HG02981 (cell line): Measurements from ENCODE around the gene FNDC3A.

ENCODE experiments used
- ATAC-seq: cut with Tn5 transposase; IDR thresholded peaks from one replicate; pipeline ENCODE4 v1.9.1; 2021; ENCODE audit warnings: mild to moderate bottlenecking, moderate library complexity; ENCODE audit not compliant: unreplicated experiment

Gene FNDC3A

DNA sequence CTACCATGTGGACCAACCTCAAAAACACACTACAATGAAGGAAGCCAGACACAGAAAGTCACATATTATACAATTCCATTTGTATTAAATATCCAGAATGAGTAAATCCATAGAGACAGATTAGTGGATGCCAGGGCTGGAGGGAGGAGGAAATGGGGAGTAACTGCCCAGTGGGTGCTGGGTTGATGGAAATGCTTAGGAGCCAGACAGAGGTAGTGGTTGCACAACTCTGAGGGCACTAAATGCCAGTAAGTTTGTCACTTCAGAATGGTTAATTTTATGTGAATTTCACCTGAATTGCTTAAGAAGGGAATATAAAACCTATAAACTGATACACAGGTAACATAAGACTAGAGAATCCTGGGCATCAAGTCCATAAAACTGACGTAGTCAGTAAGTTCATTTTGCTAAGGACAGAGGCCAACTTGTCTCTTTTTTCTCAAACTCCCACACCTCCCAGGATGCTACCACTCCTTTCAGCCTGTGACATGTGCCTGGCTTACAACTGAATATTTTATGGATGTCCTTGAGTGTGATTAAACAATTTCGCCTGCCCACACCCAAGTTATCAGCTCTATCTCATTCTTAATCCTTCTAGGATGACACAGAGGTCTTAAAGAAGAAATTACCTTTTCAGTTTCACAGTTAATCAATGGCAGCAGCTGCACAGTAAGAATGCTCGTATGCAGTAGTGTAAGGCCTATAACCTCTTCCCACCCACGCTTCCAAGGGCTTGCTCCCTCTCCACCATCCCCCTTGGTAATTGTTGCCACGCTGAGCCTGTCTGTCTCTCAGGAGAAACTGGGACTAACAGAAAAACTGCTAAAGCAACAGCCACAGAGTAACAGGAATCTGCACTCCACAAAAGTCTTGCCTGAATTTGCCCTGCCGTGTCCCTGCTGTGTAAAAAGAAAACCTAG, 238.5 kb downstream of the FNDC3A start:
- ATAC-seq, result no peak

DNA sequence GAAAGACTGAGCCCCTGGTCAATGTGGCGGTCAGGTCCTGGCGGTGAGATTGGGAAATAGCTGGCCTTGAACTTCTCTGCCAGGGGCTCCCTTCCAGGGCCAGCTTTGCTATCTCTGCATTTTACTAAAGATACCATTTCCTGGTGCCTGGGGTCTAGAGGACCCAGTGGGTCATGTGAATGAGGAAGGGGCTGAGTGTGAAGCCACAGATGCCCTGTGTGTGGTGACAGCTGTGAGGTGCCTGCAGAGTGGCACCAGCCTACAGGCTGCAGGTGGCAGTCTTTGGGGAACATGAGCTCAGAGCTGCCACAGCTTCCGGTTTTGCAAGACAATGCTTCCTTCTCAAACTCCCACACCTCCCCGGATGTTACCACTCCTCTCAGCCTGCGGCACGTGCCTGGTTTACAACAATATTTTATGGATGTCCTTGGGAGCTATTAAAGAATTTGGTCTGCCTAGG, 239.2 kb downstream of the FNDC3A start:
- ATAC-seq, result no peak

DNA sequence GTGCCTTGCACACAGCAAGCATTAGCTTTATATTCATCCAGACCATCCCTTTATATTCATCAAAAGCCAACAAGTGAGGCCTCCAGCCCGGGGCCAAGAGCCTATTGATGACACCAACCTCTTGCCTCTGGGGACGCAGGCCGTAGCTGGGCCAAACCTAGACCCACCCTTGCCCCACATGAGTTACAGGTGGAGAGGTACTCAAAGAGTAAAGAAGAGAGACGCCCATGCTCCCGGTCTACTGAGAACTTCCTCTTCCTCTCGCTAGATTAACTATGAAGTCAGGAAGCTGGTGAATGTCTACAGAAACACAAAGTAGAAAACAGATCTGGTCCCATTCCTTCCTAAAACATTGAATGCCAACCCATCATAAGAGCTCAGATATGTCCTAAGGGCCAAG, 240.6 kb downstream of the FNDC3A start:
- ATAC-seq, result no peak

DNA sequence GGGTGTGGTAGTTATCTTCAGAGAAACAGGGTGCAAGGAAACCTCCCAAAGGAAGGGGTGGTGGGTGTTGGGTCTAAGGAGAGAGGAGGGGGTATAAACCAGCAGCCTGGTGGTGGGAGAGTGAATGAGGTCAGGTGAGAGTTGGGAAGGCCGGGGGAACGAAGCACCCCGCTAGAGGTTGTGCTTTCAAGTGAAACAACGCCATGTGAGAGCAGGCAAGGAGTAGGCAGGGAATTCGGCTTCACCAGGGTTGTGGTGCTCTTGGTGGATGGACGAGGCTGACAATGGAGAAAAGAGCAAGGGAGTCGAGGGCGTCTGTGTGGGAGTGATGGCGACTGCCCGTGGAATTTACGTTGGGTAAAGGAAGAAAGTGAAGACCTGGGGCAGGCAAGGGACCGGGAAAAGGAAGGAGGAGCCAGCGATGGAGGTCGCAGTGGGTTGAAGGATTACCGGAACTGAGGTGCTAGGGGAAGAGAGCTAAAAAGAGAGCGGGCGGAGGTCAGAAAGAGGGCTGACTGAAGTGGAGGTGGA, 242.3 kb downstream of the FNDC3A start:
- ATAC-seq, result no peak

DNA sequence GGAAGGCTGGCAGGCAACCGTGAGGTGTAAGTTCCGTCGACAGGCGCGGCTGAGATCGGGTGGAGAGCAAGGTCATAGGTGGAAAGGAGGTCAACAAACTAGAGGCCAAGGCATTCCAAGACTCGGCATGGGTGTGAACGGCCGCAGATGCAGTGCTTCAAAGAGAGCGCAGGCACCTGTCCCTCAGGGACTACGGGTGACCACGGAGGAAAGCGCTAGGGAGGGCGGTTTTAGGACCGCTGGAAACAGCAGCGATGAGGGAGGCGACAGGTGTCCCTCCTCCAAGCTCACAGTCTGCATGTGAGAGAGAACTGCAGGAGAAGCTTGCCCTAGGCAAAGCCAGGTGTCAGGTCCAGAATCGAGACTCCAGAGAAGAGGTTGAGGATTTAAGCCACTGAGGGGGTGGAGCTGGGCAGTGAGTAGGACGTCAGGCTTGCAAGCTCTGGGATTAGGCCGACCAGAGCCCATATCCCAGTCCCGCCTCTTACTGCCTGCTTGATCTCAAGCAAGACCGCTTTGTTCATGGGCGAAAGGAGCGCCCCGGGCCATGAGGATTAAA, 242.9 kb downstream of the FNDC3A start:
- ATAC-seq, result no peak

DNA sequence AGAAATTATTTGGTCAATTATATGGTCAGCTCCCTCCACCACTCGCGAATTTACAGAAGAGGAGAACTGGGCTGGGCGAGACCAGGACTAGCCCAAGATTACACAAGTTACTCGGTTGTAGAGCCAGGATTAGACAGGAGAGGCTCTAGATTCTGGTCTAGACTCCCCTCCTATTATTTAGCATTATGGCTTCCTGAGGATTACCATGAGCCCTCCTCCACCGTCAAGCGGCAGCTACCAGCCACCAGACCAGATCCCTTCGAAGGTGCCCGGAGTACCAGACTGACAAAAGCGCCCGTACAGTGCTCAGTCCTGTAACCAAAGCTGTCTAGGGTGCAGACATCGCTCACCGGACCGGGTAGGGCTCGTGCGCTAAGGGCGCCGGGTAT, 243.9 kb downstream of the FNDC3A start:
- no peak for ATAC-seq

DNA sequence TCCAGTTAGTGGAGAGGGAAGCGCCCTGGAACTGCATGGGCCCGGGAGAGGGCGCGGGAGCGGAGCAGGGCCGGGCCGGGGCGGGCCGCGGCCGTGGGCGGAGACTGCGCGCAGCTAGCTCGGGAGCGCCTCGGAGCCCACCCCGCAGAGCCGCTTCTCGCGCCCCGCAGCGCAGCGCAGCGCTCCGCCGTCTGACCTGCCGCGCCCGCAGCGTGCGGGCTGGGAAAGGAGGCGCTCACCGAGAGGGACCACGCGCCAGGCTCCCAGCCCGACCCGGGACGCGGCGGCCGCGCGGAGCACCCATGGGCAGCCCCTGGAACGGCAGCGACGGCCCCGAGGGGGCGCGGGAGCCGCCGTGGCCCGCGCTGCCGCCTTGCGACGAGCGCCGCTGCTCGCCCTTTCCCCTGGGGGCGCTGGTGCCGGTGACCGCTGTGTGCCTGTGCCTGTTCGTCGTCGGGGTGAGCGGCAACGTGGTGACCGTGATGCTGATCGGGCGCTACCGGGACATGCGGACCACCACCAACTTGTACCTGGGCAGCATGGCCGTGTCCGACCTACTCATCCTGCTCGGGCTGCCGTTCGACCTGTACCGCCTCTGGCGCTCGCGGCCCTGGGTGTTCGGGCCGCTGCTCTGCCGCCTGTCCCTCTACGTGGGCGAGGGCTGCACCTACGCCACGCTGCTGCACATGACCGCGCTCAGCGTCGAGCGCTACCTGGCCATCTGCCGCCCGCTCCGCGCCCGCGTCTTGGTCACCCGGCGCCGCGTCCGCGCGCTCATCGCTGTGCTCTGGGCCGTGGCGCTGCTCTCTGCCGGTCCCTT, 244.5 kb downstream of the FNDC3A start, which contains the start of gene MLNR:
Gene MLNR (plus strand): TSS at position 303 of the 820 bp plus-strand sequence. CDS start 0 bp downstream, at position 303.
- no peak for ATAC-seq

DNA sequence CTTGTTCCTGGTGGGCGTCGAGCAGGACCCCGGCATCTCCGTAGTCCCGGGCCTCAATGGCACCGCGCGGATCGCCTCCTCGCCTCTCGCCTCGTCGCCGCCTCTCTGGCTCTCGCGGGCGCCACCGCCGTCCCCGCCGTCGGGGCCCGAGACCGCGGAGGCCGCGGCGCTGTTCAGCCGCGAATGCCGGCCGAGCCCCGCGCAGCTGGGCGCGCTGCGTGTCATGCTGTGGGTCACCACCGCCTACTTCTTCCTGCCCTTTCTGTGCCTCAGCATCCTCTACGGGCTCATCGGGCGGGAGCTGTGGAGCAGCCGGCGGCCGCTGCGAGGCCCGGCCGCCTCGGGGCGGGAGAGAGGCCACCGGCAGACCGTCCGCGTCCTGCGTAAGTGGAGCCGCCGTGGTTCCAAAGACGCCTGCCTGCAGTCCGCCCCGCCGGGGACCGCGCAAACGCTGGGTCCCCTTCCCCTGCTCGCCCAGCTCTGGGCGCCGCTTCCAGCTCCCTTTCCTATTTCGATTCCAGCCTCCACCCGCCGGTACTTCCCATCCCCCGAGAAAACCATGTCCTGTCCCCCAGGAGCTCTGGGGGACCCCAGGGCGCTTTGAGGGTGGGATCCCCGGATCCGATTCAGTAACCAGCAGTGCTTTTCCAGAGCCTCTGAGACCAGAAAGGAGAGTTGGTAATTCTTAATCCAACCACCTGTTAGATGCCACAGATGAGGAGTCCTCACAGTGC, 245.3 kb downstream of the FNDC3A start:
- ATAC-seq, result no peak

DNA sequence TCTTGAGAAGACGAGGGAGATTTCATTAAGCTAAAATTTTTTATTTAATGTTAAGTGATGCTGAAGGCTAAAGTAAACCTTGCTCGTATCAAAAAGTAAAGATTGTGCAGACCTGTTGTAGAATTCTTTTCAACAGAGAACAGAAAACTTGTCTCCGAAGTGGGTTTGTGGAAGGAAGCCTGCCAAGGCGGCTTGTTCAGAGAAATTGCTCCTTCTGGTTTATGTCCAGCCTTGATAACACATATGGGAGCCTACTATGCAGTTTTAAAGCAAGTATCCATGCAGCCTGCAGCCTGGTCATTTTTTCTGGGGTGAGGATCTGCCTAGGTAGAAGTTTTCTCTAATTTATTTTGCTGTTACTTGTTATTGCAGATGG, 245.9 kb downstream of the FNDC3A start:
- no peak for ATAC-seq

DNA sequence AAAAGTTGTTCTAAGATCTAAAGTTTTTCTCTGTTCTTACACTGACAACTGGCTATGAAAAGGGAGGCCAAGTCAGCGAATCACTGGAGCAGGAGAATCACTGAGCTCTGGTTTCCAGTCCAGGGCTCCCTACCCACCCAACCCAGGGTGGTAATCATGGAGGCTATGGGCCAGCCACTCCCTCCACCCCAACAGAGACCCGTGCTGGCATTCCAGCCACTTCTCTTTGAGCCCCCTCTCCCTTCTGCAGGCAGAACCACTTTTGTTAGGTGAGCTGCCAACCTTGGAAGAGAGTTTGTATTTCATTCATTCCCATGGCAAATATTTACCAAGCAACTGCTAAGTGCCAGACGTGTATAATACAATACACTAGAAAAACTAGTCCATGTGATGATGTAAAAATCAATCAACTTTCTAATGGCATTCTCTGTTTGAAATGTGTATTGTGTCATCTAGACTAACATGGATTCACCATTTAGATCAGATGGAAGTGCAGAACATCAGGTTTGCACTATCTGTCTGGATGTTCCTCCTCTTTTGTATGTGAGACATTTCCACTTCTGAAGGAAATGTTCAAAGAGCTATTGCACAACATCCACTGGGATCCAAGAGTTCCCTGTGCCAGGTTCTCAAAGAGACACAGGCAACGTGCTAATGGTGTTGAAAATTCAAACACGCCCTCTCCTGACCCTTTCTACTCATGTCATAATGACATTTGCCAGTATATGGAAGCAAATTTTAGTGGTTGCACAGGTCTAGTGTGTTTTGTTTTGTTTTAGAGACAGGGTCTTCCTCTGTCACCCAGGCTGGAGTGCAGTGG, 249.7 kb downstream of the FNDC3A start:
- ATAC-seq, result no peak

DNA sequence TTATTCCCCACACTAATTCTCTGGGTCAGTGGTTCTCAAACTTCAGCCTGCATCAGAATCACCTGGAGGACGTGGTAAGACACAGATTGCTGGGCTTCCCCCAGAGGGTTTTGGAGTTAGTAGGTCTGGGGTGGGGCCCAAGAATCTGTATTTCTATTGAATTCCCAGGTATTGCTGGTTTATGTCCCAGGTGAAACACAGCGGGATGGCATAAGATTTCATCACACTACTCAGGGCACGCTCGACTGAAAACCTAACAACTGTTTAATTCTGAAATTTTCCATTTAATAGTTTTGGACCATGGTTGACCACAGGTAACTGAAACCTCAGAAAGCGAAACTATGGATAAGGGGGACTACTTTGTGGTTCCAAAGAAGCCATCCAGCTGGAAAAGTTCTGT, 250.9 kb downstream of the FNDC3A start:
- ATAC-seq, result no peak

DNA sequence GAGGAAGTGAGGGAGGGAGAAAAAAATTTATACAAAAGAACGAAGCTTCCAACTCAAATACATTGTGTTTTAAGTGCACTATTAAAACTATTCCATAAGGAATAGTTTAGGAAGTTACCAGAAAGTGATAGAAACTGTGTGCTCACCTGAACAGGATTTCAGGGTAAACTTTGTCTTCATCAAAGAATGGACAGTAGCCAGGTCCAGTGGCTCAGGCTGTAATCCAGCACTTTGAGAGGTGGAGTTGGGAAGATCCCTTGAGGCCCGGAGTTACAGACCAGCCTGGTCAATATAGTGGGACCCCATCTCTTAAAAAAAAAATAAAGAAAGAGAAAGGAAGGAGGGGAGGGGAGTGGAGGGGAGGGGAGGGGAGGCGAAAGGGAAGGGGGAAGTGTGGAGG, 259.0 kb downstream of the FNDC3A start:
- no peak for ATAC-seq

DNA sequence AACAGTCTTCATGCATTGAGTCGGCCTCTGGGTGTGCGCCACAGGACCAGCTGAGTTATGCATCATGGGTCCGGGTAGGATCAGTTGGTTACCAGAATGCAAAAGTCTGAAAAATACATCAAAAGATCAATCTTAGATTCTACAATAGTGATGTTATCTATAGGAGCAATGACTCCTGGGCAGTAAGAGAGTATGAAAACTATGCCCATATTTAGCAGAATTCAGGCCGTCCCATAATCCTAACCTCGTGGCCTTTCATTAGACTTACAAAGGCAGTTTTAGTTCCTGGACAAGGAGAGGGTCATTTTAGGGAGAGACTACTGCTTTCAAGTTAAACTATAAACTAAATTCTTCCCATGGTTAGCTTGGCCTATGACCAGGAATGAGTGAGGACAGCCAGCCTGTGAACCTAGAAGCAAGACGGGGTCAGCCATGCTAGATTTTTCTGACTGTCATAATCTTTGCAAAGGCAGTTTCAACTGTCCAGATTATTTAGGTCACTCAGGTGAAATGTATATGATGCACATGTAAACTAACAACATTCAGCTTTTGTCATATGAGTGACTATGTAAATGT, 260.2 kb downstream of the FNDC3A start:
- ATAC-seq, result no peak

DNA sequence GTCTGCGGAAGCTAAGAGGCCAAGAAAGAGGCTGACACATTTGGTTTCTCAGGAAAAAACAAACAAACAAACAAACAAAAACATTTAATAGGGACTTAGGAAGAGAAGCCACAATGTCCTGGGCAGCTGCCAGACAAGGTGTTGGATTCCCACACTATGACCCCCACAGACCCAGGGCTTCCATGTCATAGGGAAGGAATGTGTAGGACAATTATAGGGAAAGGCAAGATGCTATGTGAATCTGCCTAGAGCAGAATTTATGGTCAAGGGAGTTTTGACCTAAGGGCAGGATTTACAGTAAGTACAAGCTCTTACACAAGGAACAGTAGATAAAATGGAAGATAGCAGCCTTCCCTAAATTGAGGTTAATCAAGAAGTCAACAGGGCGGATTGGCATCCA, 262.9 kb downstream of the FNDC3A start:
- no peak for ATAC-seq

DNA sequence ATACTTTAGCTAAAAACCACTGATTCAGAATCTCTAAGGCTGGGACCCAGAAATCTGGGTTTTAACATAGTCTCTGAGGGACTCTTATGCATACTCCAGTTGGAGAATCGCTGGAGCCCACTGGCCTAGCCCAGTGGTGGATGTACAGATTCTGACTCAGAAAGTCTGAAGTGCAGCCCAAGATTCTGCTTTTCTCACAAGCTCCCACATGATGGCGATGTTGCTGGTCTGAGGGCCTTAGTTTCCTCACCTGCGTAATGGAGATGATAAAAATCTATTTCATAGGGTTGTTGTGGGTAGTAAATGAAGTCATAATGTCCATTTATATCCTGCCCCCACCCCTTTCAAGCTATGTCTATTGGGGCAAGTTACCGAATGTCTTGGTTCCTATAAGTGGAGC, 264.3 kb downstream of the FNDC3A start:
- ATAC-seq, result no peak

DNA sequence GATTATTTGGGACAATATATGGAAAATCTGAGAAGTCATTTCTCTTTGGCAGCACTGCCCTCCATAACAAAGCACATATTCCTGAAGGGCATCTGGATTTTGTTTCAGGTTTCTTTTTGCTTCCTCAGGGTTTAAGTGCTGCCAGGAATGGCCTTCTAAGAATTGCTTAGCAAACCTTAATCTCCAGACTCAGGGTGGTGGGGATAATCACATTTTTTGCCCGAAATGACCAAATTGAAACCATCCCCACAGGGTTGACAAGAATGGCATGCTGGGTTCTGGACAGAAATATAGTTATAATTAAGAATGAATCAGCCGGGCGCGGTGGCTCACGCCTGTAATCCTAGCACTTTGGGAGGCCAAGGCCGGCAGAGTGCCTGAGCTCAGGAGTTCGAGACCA, 265.6 kb downstream of the FNDC3A start:
- no peak for ATAC-seq

DNA sequence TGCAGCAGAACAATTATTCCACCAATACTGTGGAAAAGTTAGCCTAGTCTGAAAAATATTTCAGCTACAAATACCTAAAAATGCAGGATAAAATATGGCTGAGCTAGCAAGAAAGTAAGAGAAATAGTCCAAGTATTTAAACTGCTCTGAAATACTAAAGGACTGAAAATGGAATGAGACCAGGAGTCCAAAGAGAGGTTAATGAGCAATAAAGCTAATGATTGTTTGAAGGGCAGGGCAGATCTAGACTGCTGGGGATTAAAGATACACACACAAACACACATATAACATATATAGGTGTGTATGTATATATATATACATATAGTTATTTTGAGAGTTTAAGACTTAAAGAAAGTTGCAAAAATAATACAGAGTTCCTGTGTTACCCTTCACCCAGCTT, 269.4 kb downstream of the FNDC3A start:
- ATAC-seq, result no peak

DNA sequence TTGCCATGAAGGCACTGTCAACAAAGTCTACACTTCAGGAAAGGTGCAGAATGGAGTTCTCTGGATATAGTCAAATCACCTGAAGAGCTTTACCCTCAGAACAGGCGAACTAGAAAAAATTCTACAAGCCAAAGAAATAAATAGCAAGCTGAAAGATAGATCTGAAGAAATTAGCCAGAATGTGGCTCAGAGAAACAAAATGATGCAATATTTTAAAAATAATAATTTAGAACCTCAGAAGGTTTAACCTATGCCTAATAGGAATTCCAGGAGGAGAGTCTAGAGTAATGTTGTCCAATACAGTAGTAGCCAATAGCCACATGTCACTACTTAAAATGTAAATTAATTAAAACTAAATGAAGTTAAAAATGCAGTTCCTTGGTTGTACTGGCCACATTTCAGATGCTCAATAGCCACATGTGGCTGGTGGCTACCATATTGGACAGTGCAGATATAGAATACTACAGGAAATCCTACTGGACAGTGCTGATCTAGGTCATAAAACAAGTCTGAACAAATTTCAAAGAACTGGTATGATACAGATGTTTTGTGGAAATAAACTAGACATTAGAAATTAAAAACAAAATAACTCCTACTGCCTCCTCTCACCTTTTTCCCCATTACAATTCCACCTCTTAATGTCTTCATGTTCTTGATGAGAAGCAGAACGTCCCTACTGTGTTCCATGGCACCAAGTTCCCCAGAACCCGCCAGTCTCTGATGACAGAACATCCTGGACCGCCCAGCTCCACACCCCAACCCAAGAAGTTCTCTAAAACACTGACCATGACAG, 271.3 kb downstream of the FNDC3A start:
- peak; percentile 27 for ATAC-seq
